GM12801 (cell line): Measurements from ENCODE around the gene AKR1E2.

Source experiments
- TF ChIP-seq, protein P1 (sequence below): IDR thresholded peaks from one replicate; pipeline ENCODE4 v1.5.1; 2011; ENCODE audit warnings: control low read depth; ENCODE audit not compliant: insufficient read length; ENCODE audit errors: extremely low read depth

AKR1E2 gene

DNA sequence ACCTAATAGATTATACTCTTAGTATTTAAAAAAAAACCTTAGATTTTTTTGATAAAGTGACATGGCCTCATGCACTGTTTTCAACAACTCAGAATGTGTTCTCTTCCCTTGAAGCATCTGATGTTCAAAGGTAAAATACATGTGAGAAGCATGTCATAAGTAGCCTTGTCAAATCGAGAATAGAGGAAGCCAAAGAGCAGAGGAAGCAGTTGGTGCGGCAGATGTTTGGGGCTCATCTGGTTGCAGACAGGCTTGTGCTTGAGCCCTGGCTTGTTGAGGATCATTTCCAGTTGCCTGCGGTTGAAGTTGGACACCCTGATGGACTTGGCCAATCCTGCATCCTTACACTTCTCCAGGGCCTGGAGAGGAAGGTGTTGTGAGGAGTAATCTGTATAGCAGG is 59.2 kb downstream of the AKR1E2 start:
- TF ChIP-seq, protein P1, sequence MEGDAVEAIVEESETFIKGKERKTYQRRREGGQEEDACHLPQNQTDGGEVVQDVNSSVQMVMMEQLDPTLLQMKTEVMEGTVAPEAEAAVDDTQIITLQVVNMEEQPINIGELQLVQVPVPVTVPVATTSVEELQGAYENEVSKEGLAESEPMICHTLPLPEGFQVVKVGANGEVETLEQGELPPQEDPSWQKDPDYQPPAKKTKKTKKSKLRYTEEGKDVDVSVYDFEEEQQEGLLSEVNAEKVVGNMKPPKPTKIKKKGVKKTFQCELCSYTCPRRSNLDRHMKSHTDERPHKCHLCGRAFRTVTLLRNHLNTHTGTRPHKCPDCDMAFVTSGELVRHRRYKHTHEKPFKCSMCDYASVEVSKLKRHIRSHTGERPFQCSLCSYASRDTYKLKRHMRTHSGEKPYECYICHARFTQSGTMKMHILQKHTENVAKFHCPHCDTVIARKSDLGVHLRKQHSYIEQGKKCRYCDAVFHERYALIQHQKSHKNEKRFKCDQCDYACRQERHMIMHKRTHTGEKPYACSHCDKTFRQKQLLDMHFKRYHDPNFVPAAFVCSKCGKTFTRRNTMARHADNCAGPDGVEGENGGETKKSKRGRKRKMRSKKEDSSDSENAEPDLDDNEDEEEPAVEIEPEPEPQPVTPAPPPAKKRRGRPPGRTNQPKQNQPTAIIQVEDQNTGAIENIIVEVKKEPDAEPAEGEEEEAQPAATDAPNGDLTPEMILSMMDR = no peak

DNA sequence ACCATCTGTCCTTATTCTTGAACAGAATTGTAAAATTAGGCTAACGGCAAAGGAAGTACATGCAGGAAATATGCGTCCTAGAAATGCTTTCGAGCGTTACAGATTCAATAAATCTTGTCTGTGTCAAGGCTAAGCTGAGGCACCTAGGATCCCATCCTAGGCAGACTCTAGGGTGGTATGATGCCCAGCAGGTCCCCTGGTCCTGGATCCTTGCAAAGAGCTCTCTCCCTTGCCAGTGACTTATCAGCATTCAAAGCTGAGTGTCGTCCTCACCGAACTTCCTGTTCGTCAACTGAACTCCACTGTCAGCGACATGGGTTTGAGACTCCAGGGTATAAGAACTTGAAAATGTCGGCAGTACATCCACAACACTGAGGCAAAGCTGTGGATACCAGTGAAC is 61.5 kb downstream of the AKR1E2 start:
- TF ChIP-seq, protein P1 = no peak

DNA sequence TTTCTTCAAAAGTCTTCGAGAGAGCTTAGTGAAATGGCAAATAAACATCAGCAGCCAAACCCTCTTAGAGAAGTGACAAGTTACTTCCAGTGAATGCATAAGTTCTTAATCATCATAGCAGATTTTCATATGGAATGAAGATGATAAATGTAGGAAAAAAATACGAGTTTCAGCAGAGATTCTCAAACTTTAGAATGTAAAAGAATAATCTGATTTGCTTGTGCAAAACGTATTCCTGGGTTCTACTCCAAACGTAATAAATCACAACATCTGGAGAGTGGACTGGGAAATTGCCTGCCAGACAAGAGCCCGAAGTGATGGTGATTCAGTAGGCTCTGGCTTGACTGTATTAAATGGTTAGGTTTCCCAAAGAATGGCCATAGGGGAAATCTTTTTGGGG is 62.2 kb downstream of the AKR1E2 start:
- TF ChIP-seq, protein P1 = no peak

DNA sequence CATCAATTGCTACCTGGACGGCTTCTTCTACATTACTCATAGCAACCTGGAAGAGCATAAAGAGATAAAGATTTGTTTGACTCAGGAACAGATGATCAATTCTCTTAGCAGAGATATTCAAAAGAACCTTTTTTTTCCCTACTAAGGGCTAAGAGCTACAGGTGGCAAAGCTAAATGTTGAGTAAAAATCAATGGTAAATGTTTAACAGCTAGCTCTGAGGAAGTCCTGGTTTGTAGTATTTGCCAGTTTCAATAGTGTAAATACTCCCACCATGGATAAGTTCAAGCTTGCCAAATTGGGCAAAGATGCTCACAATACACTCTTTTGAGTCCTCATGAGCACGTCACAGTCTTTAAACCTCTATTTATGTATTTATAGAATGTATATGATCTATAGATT is 64.0 kb downstream of the AKR1E2 start:
- TF ChIP-seq, protein P1 = no peak

DNA sequence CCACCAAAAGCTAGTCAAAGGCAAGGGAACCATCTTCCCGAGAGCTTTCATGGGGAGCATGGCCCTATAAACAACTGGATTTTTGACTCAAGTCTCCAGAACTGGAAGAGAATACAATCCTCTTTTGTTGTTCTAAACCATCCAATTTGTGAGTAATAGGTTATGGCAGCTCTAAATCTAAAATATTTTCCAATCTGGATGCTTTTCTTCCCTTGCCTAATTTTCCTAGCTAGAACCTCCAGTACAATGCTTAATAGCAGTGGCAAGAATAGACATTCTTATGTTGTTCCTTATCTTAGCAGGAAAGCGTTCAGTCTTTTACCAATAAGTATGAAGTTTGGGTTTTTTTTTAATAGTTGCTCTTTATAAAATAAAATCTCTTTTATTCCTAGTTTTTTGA is 66.7 kb downstream of the AKR1E2 start:
- TF ChIP-seq, protein P1 = no peak

DNA sequence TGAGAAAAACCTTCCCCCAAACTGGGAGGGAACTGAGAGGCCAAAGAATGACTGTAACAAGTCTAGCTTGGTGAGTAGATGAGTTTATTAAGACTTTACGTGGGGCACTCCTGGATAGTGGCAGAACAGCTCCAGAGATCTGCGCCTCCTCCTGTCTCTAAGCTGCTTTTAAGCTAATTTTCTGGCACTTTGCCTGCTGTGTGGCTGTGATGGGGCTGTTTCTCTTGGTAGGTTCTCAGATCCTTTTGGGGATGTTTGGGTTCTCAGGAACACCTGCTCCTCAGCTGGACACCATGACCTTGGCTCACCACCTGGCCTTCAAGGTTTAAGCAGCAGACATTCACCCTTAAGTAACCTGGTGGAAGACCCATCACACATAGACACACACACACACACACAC is 68.3 kb downstream of the AKR1E2 start:
- TF ChIP-seq, protein P1 = no peak
